Karpas-422 (cell line): ENCODE measurements around the gene HOXA10. TPM values are rescaled to one million over a fixed set of nuclear protein-coding genes. Genes with fewer than 3 reads are reported as not detected.

Experiments
- DNase-seq: peaks from one replicate; pipeline ENCODE4 v3.0.0-alpha.2; 2015
- H2AFZ ChIP-seq: fragments of 200-600 bp; sonication (generic); 2 replicates; pipeline ENCODE4 v1.6.1; 2014; ENCODE audit warnings: antibody characterized with exemption, low read length, mixed read lengths
- H3K27ac ChIP-seq: fragments of 200-600 bp; sonication (generic); 2 replicates; pipeline ENCODE4 v1.5.1; 2014; ENCODE audit warnings: mild to moderate bottlenecking, low read length, moderate library complexity
- H3K27me3 ChIP-seq: fragments of 200-600 bp; sonication (generic); 2 replicates; pipeline ENCODE4 v1.6.1; 2014; ENCODE audit warnings: low read length, mixed read lengths
- H3K36me3 ChIP-seq: fragments of 200-600 bp; sonication (generic); 2 replicates; pipeline ENCODE4 v1.6.1; 2014; ENCODE audit warnings: low read length, mixed read lengths; ENCODE audit not compliant: insufficient read depth
- H3K4me1 ChIP-seq: fragments of 200-600 bp; sonication (generic); 2 replicates; pipeline ENCODE4 v1.6.1; 2014; ENCODE audit warnings: mild to moderate bottlenecking, low read length, mixed read lengths
- H3K4me2 ChIP-seq: fragments of 200-600 bp; sonication (generic); 2 replicates; pipeline ENCODE4 v1.6.1; 2014; ENCODE audit warnings: low read length, low read depth, mild to moderate bottlenecking; ENCODE audit not compliant: poor library complexity, severe bottlenecking
- H3K4me3 ChIP-seq: fragments of 200-600 bp; sonication (generic); 2 replicates; pipeline ENCODE4 v1.5.1; 2014; ENCODE audit warnings: mild to moderate bottlenecking, antibody characterized with exemption, low read length, mixed read lengths
- H3K79me2 ChIP-seq: fragments of 200-600 bp; sonication (generic); 2 replicates; pipeline ENCODE4 v1.6.1; 2014; ENCODE audit warnings: mild to moderate bottlenecking, low read length, mixed read lengths
- H3K9ac ChIP-seq: fragments of 200-600 bp; sonication (generic); 2 replicates; pipeline ENCODE4 v1.6.0; 2014; ENCODE audit warnings: low read length
- H3K9me2 ChIP-seq: fragments of 200-600 bp; sonication (generic), shearing (Covaris generic); replicated peaks from 2 replicates; pipeline ENCODE4 v1.6.0; 2014; ENCODE audit warnings: mild to moderate bottlenecking, low read length, moderate library complexity; ENCODE audit not compliant: insufficient read depth
- H3K9me3 ChIP-seq: fragments of 300-700, 200-600 bp; sonication (generic); 2 replicates; pipeline ENCODE4 v1.6.1; 2014; ENCODE audit warnings: low read length, mixed read lengths
- H4K20me1 ChIP-seq: fragments of 200-600 bp; sonication (generic); 2 replicates; pipeline ENCODE4 v1.6.1; 2014; ENCODE audit warnings: mild to moderate bottlenecking, antibody characterized with exemption, low read length, low read depth; ENCODE audit not compliant: insufficient read depth
- total RNA-seq: library from RNA; depleted of rRNA; stranded (reverse); fragments of >200 nt; shearing (Covaris generic); gene quantifications from 2 replicates; pipeline ENCODE4 v1.2.3, GENCODE V29; 2014; ENCODE audit warnings: low replicate concordance

The HOXA10 gene
- total RNA-seq, 1 experiment from 2014 or later: not detected

GRCh38 chr7:27126596-27127327 lies 47.4 kb downstream of the HOXA10 start:
- Histone ChIP-seq H3K9me3 (no peaks in the 10 kb centered on the region), H3K4me3 (no peak overlapping the region), H3K79me2 (no peaks in the 10 kb centered on the region), H3K9me2 (no peaks in the 10 kb centered on the region), H3K4me2 (no peak overlapping the region), H3K9ac (no peak overlapping the region), H3K36me3 (no peaks in the 10 kb centered on the region), H3K27me3 (no peaks in the 10 kb centered on the region), H3K27ac (no peak overlapping the region), H2AFZ (no peak overlapping the region), H3K4me1 (peaks cover 9% of the 10 kb centered on the region), H4K20me1 (no peaks in the 10 kb centered on the region)
- no peak for DNase-seq

DNA sequence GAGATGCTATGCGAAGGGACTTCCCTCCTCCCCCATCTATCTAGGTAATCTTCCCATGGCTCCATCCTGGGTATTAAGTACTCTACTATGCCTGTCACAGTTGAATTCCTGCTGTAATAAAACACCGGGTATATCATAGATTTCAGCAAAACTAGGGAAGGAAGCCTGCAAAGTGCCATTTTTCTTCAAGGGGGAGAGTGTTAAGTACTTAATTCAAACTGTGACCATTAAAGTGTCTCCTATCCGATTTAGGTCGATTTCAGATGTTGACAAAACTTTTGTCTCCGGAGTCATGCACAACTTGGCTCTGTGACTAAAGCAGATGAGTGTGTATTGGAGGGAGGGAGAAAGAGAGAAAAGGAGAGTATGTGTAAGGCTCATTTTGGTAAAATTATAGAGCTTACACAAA lies 48.1 kb downstream of the HOXA10 start:
- peaks cover 9% of the 10 kb centered on the region for H3K4me1 ChIP-seq
- H3K27ac ChIP-seq: no peak overlapping the region
- no peak overlapping the region for H3K9ac ChIP-seq
- H3K4me2 ChIP-seq: no peak overlapping the region
- no peaks in the 10 kb centered on the region for H3K9me2 ChIP-seq
- H3K36me3 ChIP-seq: no peaks in the 10 kb centered on the region
- H3K9me3 ChIP-seq: no peaks in the 10 kb centered on the region
- DNase-seq: no peak
- H3K27me3 ChIP-seq: no peaks in the 10 kb centered on the region
- H4K20me1 ChIP-seq: no peaks in the 10 kb centered on the region
- no peak overlapping the region for H3K4me3 ChIP-seq
- no peak overlapping the region for H2AFZ ChIP-seq
- H3K79me2 ChIP-seq: no peaks in the 10 kb centered on the region

- Histone ChIP-seq H3K27me3 (no peaks in the 10 kb centered on the region), H3K4me1 (peaks cover 9% of the 10 kb centered on the region), H3K4me3 (no peak overlapping the region), H3K9me3 (no peaks in the 10 kb centered on the region), H3K4me2 (no peak overlapping the region), H2AFZ (no peak overlapping the region), H3K9me2 (no peaks in the 10 kb centered on the region), H3K9ac (no peak overlapping the region), H3K27ac (no peak overlapping the region), H3K36me3 (no peaks in the 10 kb centered on the region), H4K20me1 (no peaks in the 10 kb centered on the region), H3K79me2 (no peaks in the 10 kb centered on the region)
- no peak for DNase-seq
Observed at GRCh38 chr7:27124902-27125689, 49.0 kb downstream of the HOXA10 start.

DNA sequence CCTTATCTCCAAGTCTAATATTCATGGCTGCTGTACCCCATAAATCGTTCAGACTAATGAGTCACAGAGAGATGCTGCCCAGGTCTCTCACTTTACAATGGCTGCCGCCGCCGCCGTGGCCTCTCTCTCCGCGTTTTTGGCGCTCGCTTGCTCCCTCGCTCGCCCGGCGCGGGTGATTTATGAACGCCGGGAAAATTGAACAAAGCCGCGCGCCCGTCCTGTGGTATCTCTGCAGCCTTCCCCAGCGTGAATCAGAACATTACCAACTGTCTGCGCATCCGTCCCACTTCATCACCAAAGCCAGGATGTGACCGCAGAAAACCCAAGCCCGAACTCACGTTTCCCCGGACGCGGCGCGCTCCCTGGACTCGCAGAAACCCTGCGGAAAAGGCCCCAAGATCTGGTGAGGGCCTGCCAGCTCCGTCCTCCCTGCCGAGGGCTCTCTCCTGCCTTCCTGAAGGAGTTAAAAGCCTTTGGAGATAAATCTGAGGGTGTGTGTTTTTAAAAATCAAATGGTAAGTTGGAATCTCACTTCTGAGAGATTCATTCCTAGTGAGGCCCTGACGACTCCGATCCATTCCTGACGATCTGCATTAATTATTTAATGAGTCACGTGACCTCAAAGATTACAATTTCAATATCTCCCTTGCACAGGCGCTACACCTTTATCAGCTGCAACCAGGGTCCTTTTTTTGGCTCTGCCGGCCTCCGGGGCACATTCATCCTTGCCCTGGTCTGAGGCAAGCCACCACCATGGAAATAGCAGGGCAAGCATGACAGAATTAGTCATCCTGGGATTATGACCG lies 49.8 kb downstream of the HOXA10 start:
- H3K4me1 ChIP-seq: peaks cover 9% of the 10 kb centered on the region
- H3K9me3 ChIP-seq: no peaks in the 10 kb centered on the region
- no peak for DNase-seq
- no peak overlapping the region for H3K4me3 ChIP-seq
- H3K9ac ChIP-seq: no peak overlapping the region
- no peaks in the 10 kb centered on the region for H4K20me1 ChIP-seq
- no peak overlapping the region for H2AFZ ChIP-seq
- H3K36me3 ChIP-seq: no peaks in the 10 kb centered on the region
- no peak overlapping the region for H3K4me2 ChIP-seq
- H3K27ac ChIP-seq: no peak overlapping the region
- H3K9me2 ChIP-seq: no peaks in the 10 kb centered on the region
- no peaks in the 10 kb centered on the region for H3K79me2 ChIP-seq
- no peaks in the 10 kb centered on the region for H3K27me3 ChIP-seq

GRCh38 chr7:27123477-27124053 lies 50.6 kb downstream of the HOXA10 start:
- H3K9ac ChIP-seq: no peak overlapping the region
- no peaks in the 10 kb centered on the region for H3K36me3 ChIP-seq
- no peak overlapping the region for H3K4me2 ChIP-seq
- H3K4me1 ChIP-seq: peaks cover 9% of the 10 kb centered on the region
- no peaks in the 10 kb centered on the region for H3K9me3 ChIP-seq
- no peaks in the 10 kb centered on the region for H3K27me3 ChIP-seq
- no peaks in the 10 kb centered on the region for H3K9me2 ChIP-seq
- no peak overlapping the region for H3K4me3 ChIP-seq
- no peak overlapping the region for H2AFZ ChIP-seq
- no peaks in the 10 kb centered on the region for H3K79me2 ChIP-seq
- H3K27ac ChIP-seq: no peak overlapping the region
- no peaks in the 10 kb centered on the region for H4K20me1 ChIP-seq
- no peak for DNase-seq

- no peaks in the 10 kb centered on the region for H3K27me3 ChIP-seq
- H3K4me3 ChIP-seq: no peak overlapping the region
- no peaks in the 10 kb centered on the region for H4K20me1 ChIP-seq
- no peak overlapping the region for H3K27ac ChIP-seq
- H3K36me3 ChIP-seq: no peaks in the 10 kb centered on the region
- H3K4me1 ChIP-seq: peaks cover 6% of the 10 kb centered on the region
- no peaks in the 10 kb centered on the region for H3K9me2 ChIP-seq
- H3K4me2 ChIP-seq: no peak overlapping the region
- no peak for DNase-seq
- no peaks in the 10 kb centered on the region for H3K9me3 ChIP-seq
- H3K79me2 ChIP-seq: no peaks in the 10 kb centered on the region
- H3K9ac ChIP-seq: no peak overlapping the region
- no peak overlapping the region for H2AFZ ChIP-seq
Observed at GRCh38 chr7:27123007-27123476, 51.1 kb downstream of the HOXA10 start.

GRCh38 chr7:27122077-27122910 lies 51.8 kb downstream of the HOXA10 start:
- no peak overlapping the region for H3K4me2 ChIP-seq
- H3K9me2 ChIP-seq: no peaks in the 10 kb centered on the region
- no peak overlapping the region for H3K9ac ChIP-seq
- H3K27me3 ChIP-seq: no peaks in the 10 kb centered on the region
- H4K20me1 ChIP-seq: no peaks in the 10 kb centered on the region
- H2AFZ ChIP-seq: no peak overlapping the region
- H3K9me3 ChIP-seq: no peaks in the 10 kb centered on the region
- no peaks in the 10 kb centered on the region for H3K4me1 ChIP-seq
- no peak for DNase-seq
- H3K79me2 ChIP-seq: no peaks in the 10 kb centered on the region
- H3K36me3 ChIP-seq: no peaks in the 10 kb centered on the region
- no peak overlapping the region for H3K27ac ChIP-seq
- no peak overlapping the region for H3K4me3 ChIP-seq
